ENCODE measurements around the gene TIFAB. TPM values are rescaled to one million over a fixed set of nuclear protein-coding genes. Genes with fewer than 3 reads are reported as not detected.

Gene TIFAB
- polyA plus RNA-seq, 1 of the 3 experiments (the other 2 are of a cell fraction), result not detected

DNA sequence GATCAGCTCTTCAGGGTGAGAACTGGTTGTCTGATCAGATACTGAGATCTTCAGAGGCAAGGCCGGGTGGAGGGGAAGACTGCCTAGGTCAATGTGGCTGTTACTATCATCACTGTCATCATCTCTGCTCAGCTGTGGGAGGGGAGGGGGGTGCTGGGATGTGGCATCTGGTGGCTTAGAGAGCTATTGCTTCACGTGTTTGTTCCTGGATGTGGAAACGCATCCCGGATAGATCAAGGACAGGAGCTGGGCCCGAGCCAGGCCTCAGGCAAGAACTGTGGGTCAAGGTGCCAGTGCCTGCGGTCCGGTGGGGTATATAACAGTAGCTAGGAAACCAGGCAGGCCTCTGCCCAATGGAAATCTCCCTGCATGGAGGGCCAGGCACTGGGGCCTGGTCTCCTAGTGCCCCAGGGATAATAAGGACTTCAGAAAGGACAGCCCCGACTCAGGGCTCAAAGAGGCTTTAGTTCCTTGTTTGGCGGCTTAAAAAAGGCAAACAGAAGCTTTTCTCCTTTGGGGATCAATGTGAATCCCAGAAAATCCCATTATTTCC lies 30.3 kb upstream of the TIFAB start:
- Histone ChIP-seq H3K27me3 (ENCODE audit: insufficient read depth) (no peaks in the 10 kb centered on the region; the same call in none of the 2 replicates), H3K4me3 (ENCODE audit: low read depth in 2 of 2, low read length in 1 of 2) (no peak overlapping the region), H2AFZ (ENCODE audit: low read depth) (no peak overlapping the region), H3K4me2 (no peak overlapping the region), H3K79me2 (ENCODE audit: insufficient read depth) (no peaks in the 10 kb centered on the region), H3K36me3 (replicated peaks in 1 of 2; ENCODE audit: control insufficient read depth in 1 of 2, insufficient read depth in 2 of 2, low read length in 1 of 2) (no peaks in the 10 kb centered on the region), H3F3A (replicated peaks; ENCODE audit: insufficient read depth) (no peaks in the 10 kb centered on the region), H3K9me2 (no peaks in the 10 kb centered on the region), H3K4me1 (ENCODE audit: control insufficient read depth in 1 of 2, insufficient read depth in 2 of 2, low read depth in 1 of 2, low read length in 1 of 2) (peaks cover 0 to 2% of the 10 kb centered on the region in 2 experiments; a peak in 1 of 4 replicates), H3K9ac (no peak overlapping the region), H3K27ac (ENCODE audit: low read depth in 2 of 2, low read length in 1 of 2) (no peak overlapping the region), H4K20me1 (ENCODE audit: insufficient read depth) (no peaks in the 10 kb centered on the region), H3K9me3 (no peaks in the 10 kb centered on the region)
- WGBS (ENCODE audit: low lambda C conversion rate), result 52% methylated on average over 7 of the region's 9 CpGs
- peak; percentile 62 for DNase-seq
- ChIA-PET POLR2A (no interaction called here), CTCF (interaction anchor here (0.7 to 3.6 kb wide), 8 partner anchors 11 to 83 kb away, joined by 3 to 33 read pairs (median 4); no protein-coding TSS in a partner anchor)
- peak; percentile 60 for TF ChIP-seq GATA2 (CRISPR knock-in tag; IDR thresholded peaks at IDR 0.05)
- no peak for TF ChIP-seq EP300 (IDR thresholded peaks at IDR 0.05; ENCODE audit: borderline replicate concordance in 1 of 2, low read depth in 1 of 2, low read length in 1 of 2)

DNA sequence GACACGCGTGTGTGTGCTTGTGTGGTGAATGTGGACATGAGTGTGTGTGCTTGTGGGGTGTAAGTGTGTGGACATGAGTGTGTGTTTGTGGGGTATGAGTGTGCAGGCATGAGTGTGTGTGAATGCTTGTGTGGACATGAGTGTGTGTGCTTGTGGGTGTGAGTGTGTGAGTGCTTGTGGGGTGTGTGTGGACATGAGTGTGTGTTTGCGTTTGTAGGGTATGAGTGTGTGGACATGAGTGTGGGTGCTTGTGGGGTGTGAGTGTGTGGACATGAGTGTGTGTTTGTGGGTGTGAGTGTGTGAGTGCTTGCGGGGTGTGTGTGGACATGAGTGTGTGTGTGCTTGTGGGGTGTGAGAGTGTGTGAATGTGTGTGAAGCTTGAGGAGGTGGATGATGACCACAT lies 29.8 kb upstream of the TIFAB start:
- Histone ChIP-seq H4K20me1 (ENCODE audit: insufficient read depth) (no peaks in the 10 kb centered on the region), H3K27ac (ENCODE audit: low read depth in 2 of 2, low read length in 1 of 2) (no peak overlapping the region), H3K9me3 (no peaks in the 10 kb centered on the region), H3K79me2 (ENCODE audit: insufficient read depth) (no peaks in the 10 kb centered on the region), H3K9me2 (no peaks in the 10 kb centered on the region), H3K4me1 (ENCODE audit: control insufficient read depth in 1 of 2, insufficient read depth in 2 of 2, low read depth in 1 of 2, low read length in 1 of 2) (peaks cover 0 to 2% of the 10 kb centered on the region in 2 experiments; a peak in 1 of 4 replicates), H3K4me2 (no peak overlapping the region), H3K9ac (no peak overlapping the region), H2AFZ (ENCODE audit: low read depth) (no peak overlapping the region), H3F3A (replicated peaks; ENCODE audit: insufficient read depth) (no peaks in the 10 kb centered on the region), H3K4me3 (ENCODE audit: low read depth in 2 of 2, low read length in 1 of 2) (no peak overlapping the region), H3K36me3 (replicated peaks in 1 of 2; ENCODE audit: control insufficient read depth in 1 of 2, insufficient read depth in 2 of 2, low read length in 1 of 2) (no peaks in the 10 kb centered on the region), H3K27me3 (ENCODE audit: insufficient read depth) (no peaks in the 10 kb centered on the region; the same call in none of the 2 replicates)
- WGBS (ENCODE audit: low lambda C conversion rate), result 85% methylated on average over 4 of the region's 4 CpGs
- TF ChIP-seq, protein P1, sequence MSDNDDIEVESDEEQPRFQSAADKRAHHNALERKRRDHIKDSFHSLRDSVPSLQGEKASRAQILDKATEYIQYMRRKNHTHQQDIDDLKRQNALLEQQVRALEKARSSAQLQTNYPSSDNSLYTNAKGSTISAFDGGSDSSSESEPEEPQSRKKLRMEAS (IDR thresholded peaks at IDR 0.05; ENCODE audit: low read depth), result no peak
- TF ChIP-seq, protein P2, sequence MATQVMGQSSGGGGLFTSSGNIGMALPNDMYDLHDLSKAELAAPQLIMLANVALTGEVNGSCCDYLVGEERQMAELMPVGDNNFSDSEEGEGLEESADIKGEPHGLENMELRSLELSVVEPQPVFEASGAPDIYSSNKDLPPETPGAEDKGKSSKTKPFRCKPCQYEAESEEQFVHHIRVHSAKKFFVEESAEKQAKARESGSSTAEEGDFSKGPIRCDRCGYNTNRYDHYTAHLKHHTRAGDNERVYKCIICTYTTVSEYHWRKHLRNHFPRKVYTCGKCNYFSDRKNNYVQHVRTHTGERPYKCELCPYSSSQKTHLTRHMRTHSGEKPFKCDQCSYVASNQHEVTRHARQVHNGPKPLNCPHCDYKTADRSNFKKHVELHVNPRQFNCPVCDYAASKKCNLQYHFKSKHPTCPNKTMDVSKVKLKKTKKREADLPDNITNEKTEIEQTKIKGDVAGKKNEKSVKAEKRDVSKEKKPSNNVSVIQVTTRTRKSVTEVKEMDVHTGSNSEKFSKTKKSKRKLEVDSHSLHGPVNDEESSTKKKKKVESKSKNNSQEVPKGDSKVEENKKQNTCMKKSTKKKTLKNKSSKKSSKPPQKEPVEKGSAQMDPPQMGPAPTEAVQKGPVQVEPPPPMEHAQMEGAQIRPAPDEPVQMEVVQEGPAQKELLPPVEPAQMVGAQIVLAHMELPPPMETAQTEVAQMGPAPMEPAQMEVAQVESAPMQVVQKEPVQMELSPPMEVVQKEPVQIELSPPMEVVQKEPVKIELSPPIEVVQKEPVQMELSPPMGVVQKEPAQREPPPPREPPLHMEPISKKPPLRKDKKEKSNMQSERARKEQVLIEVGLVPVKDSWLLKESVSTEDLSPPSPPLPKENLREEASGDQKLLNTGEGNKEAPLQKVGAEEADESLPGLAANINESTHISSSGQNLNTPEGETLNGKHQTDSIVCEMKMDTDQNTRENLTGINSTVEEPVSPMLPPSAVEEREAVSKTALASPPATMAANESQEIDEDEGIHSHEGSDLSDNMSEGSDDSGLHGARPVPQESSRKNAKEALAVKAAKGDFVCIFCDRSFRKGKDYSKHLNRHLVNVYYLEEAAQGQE (IDR thresholded peaks at IDR 0.05; ENCODE audit: low read depth, low read length), result no peak
- TF ChIP-seq NRF1 (IDR thresholded peaks at IDR 0.05; ENCODE audit: low read depth, low read length), result no peak
- TF ChIP-seq TAF1 (IDR thresholded peaks at IDR 0.05; ENCODE audit: borderline replicate concordance, low read depth, low read length), result no peak
- TF ChIP-seq RAD21 (IDR thresholded peaks at IDR 0.05; ENCODE audit: low read length), result no peak
- TF ChIP-seq ELF1 (IDR thresholded peaks at IDR 0.05), result no peak
- TF ChIP-seq NFIC (IDR thresholded peaks at IDR 0.05; ENCODE audit: borderline replicate concordance), result no peak
- TF ChIP-seq, protein P3, sequence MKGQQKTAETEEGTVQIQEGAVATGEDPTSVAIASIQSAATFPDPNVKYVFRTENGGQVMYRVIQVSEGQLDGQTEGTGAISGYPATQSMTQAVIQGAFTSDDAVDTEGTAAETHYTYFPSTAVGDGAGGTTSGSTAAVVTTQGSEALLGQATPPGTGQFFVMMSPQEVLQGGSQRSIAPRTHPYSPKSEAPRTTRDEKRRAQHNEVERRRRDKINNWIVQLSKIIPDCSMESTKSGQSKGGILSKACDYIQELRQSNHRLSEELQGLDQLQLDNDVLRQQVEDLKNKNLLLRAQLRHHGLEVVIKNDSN (IDR thresholded peaks at IDR 0.05; ENCODE audit: borderline replicate concordance, low read depth), result no peak
- no peak for TF ChIP-seq MEF2A (IDR thresholded peaks at IDR 0.05; ENCODE audit: borderline replicate concordance, low read depth)
- TF ChIP-seq, protein P4, sequence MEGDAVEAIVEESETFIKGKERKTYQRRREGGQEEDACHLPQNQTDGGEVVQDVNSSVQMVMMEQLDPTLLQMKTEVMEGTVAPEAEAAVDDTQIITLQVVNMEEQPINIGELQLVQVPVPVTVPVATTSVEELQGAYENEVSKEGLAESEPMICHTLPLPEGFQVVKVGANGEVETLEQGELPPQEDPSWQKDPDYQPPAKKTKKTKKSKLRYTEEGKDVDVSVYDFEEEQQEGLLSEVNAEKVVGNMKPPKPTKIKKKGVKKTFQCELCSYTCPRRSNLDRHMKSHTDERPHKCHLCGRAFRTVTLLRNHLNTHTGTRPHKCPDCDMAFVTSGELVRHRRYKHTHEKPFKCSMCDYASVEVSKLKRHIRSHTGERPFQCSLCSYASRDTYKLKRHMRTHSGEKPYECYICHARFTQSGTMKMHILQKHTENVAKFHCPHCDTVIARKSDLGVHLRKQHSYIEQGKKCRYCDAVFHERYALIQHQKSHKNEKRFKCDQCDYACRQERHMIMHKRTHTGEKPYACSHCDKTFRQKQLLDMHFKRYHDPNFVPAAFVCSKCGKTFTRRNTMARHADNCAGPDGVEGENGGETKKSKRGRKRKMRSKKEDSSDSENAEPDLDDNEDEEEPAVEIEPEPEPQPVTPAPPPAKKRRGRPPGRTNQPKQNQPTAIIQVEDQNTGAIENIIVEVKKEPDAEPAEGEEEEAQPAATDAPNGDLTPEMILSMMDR (IDR thresholded peaks at IDR 0.05), result no peak
- TF ChIP-seq TEAD4 (IDR thresholded peaks at IDR 0.05; ENCODE audit: borderline replicate concordance, insufficient read depth), result no peak
- no peak for TF ChIP-seq RFX5 (IDR thresholded peaks at IDR 0.05; ENCODE audit: low read length)
- no peak for TF ChIP-seq RCOR1 (IDR thresholded peaks at IDR 0.05; ENCODE audit: low read length)
- no peak for TF ChIP-seq SIN3A (IDR thresholded peaks at IDR 0.05; ENCODE audit: borderline replicate concordance, low read depth, low read length)
- ChIA-PET CTCF (interaction anchor here (0.8 to 3.6 kb wide), 6 partner anchors 12 to 84 kb away, joined by 3 to 33 read pairs (median 3); no protein-coding TSS in a partner anchor), POLR2A (no interaction called here)
- DNase-seq, result no peak
